ENCODE measurements around the gene KATNAL2. TPM values are rescaled to one million over a fixed set of nuclear protein-coding genes. Genes with fewer than 3 reads are reported as not detected.

Gene KATNAL2
- total and polyA plus RNA-seq, 10 of the 15 experiments (the other 5 are each of a cell fraction or from before 2014, with no cell fraction given): 0.20 to 2.4 (median 1.7) TPM

DNA sequence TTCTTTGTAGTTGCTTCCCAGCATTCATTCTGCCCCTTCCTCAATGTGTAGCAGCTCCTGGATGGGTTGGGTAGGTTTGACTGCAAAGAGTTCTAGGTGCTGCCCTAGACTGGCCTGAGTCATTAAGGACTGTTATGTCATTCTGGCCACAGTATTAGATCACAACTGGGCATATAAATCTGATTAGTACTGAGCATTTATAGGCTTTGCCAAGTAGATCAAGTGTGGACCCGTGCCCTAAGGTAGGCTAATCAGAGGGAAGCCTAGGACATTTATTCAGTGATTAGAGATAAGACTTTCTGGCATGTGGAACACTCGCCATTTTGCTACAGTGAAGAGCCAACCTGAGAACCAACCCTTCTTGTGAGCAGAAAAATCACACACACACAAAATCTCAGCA lies 2.7 kb downstream of the KATNAL2 start:
- Histone ChIP-seq H3K79me2 (ENCODE audit: control insufficient read depth, insufficient read depth, low read length) (peaks cover 16% of the 10 kb centered on the region), H3K27me3 (replicated peaks in 1 of 2; ENCODE audit: control insufficient read depth in 2 of 2, insufficient read depth in 2 of 2, low read length in 1 of 2) (no peaks in the 10 kb centered on the region), H3K36me3 (ENCODE audit: control insufficient read depth in 2 of 2, insufficient read depth in 2 of 2, low read length in 1 of 2) (no peaks in the 10 kb centered on the region), H2AFZ (ENCODE audit: control insufficient read depth, low read depth, low read length) (no peak overlapping the region), H3K4me1 (ENCODE audit: control insufficient read depth, insufficient read depth, low read length) (no peaks in the 10 kb centered on the region), H3K4me2 (ENCODE audit: control insufficient read depth, insufficient read depth) (no peak overlapping the region), H4K20me1 (ENCODE audit: control insufficient read depth, insufficient read depth) (no peaks in the 10 kb centered on the region), H3K9me3 (replicated peaks; ENCODE audit: control insufficient read depth, insufficient read depth, low read length) (no peaks in the 10 kb centered on the region), H3K4me3 (no peak overlapping the region), H3K9ac (ENCODE audit: control insufficient read depth, insufficient read depth, low read length) (no peak overlapping the region), H3K27ac (ENCODE audit: control insufficient read depth, insufficient read depth) (no peak overlapping the region)
- DNase-seq (ENCODE audit: low read depth, low spot score): no peak
- in situ Hi-C loops (cut with MboI): no loop called here
- TF ChIP-seq TCF12 (IDR thresholded peaks at IDR 0.05; ENCODE audit: low read depth, low read length): no peak
- no peak for TF ChIP-seq ZNF207 (IDR thresholded peaks at IDR 0.05; ENCODE audit: borderline replicate concordance)
- TF ChIP-seq EP300 (IDR thresholded peaks at IDR 0.05; ENCODE audit: borderline replicate concordance in 1 of 2, control insufficient read depth in 1 of 2, low read depth in 2 of 2, low read length in 2 of 2): no peak
- TF ChIP-seq, protein P1, sequence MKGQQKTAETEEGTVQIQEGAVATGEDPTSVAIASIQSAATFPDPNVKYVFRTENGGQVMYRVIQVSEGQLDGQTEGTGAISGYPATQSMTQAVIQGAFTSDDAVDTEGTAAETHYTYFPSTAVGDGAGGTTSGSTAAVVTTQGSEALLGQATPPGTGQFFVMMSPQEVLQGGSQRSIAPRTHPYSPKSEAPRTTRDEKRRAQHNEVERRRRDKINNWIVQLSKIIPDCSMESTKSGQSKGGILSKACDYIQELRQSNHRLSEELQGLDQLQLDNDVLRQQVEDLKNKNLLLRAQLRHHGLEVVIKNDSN (IDR thresholded peaks at IDR 0.05; ENCODE audit: borderline replicate concordance, extremely low read length, insufficient read depth, low read depth, low read length): no peak
- no peak for TF ChIP-seq SP1 (IDR thresholded peaks at IDR 0.05; ENCODE audit: low read depth, low read length)
- no peak for TF ChIP-seq TAF1 (IDR thresholded peaks at IDR 0.05; ENCODE audit: borderline replicate concordance, low read depth, low read length)
- TF ChIP-seq, protein P2, sequence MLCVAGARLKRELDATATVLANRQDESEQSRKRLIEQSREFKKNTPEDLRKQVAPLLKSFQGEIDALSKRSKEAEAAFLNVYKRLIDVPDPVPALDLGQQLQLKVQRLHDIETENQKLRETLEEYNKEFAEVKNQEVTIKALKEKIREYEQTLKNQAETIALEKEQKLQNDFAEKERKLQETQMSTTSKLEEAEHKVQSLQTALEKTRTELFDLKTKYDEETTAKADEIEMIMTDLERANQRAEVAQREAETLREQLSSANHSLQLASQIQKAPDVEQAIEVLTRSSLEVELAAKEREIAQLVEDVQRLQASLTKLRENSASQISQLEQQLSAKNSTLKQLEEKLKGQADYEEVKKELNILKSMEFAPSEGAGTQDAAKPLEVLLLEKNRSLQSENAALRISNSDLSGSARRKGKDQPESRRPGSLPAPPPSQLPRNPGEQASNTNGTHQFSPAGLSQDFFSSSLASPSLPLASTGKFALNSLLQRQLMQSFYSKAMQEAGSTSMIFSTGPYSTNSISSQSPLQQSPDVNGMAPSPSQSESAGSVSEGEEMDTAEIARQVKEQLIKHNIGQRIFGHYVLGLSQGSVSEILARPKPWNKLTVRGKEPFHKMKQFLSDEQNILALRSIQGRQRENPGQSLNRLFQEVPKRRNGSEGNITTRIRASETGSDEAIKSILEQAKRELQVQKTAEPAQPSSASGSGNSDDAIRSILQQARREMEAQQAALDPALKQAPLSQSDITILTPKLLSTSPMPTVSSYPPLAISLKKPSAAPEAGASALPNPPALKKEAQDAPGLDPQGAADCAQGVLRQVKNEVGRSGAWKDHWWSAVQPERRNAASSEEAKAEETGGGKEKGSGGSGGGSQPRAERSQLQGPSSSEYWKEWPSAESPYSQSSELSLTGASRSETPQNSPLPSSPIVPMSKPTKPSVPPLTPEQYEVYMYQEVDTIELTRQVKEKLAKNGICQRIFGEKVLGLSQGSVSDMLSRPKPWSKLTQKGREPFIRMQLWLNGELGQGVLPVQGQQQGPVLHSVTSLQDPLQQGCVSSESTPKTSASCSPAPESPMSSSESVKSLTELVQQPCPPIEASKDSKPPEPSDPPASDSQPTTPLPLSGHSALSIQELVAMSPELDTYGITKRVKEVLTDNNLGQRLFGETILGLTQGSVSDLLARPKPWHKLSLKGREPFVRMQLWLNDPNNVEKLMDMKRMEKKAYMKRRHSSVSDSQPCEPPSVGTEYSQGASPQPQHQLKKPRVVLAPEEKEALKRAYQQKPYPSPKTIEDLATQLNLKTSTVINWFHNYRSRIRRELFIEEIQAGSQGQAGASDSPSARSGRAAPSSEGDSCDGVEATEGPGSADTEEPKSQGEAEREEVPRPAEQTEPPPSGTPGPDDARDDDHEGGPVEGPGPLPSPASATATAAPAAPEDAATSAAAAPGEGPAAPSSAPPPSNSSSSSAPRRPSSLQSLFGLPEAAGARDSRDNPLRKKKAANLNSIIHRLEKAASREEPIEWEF (IDR thresholded peaks at IDR 0.05; ENCODE audit: insufficient replicate concordance, low read depth, low read length): no peak
- no peak for TF ChIP-seq FOS (IDR thresholded peaks at IDR 0.05; ENCODE audit: borderline replicate concordance, extremely low read depth, insufficient read length)
- no peak for TF ChIP-seq IKZF1 (conservative IDR thresholded peaks at IDR 0.05)
- no peak for TF ChIP-seq ZNF384 (IDR thresholded peaks at IDR 0.05; ENCODE audit: borderline replicate concordance, low read depth, low read length)
- TF ChIP-seq ATF7 (IDR thresholded peaks at IDR 0.05; ENCODE audit: low read depth): no peak
- TF ChIP-seq EGR1 (IDR thresholded peaks at IDR 0.05; ENCODE audit: borderline replicate concordance in 1 of 2, low read depth in 2 of 2, low read length in 2 of 2): no peak
- TF ChIP-seq NR2C1 (IDR thresholded peaks at IDR 0.05): no peak
- no peak for TF ChIP-seq STAT1 (conservative IDR thresholded peaks at IDR 0.05)
- ChIA-PET CTCF (no interaction called here), POLR2A (no interaction called here), RAD21 (ENCODE audit: unreplicated experiment) (no interaction called here), SMC1A (ENCODE audit: uncharacterized antibody, unreplicated experiment) (no interaction called here)
- no peak for ATAC-seq
- BruUV-seq (replicated peaks): no TSS peak
- intact Hi-C loops (cut with micrococcal nuclease; ENCODE audit: unreplicated experiment): no loop called here
- no peak for FAIRE-seq
- 98% methylated on average over 2 of the region's 2 CpGs for WGBS (ENCODE audit: insufficient coverage, insufficient replicate concordance, low lambda C conversion rate, missing lambda C conversion rate)
